ENCODE measurements around the gene PHF21A. TPM values are rescaled to one million over a fixed set of nuclear protein-coding genes. Genes with fewer than 3 reads are reported as not detected.

The PHF21A gene
- total RNA-seq, 1 donor from 2014 or later = 33.7 TPM

- Mint-ChIP-seq H3K27ac (no peak overlapping the region), H3K4me1 (peaks cover 14% of the 10 kb centered on the region), H3K36me3 (ENCODE audit: low read depth) (peaks cover 18% of the 10 kb centered on the region), H3K4me3 (no peak overlapping the region), H3K27me3 (no peaks in the 10 kb centered on the region), H3K9me3 (no peaks in the 10 kb centered on the region)
- intact Hi-C loops (cut with micrococcal nuclease) = no loop called here
- no peak for DNase-seq
These were observed 188.0 kb downstream of the PHF21A start for GRCh38 chr11:45933131-45933831.

DNA sequence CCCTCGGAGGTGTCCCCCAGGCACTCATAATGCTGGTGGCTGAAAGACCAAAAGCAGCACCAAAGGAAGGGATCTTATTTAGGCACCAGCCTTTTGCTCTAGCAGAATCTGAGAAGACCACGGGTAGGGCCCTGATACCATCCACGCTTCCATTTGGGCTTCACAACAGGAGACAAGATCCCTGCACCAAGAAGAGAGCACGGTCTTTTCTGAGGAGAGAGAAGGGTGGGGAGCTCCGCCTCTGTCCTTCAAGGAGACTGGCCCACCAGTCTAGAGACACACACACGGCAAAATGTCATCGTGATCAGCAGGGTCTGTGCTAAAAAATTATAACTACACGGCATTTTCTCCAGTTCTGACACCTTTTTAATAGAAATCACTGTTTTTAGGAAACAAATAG, 189.0 kb downstream of the PHF21A start:
- H3K9me3 Mint-ChIP-seq = no peaks in the 10 kb centered on the region
- no peak for DNase-seq
- peaks cover 18% of the 10 kb centered on the region for H3K36me3 Mint-ChIP-seq (ENCODE audit: low read depth)
- peaks cover 15% of the 10 kb centered on the region for H3K4me1 Mint-ChIP-seq
- H3K4me3 Mint-ChIP-seq = no peak overlapping the region
- no peak overlapping the region for H3K27ac Mint-ChIP-seq
- intact Hi-C loops (cut with micrococcal nuclease) = no loop called here
- no peaks in the 10 kb centered on the region for H3K27me3 Mint-ChIP-seq

GRCh38 chr11:45931739-45932138, 189.5 kb downstream of the PHF21A start:
- Mint-ChIP-seq H3K27me3 (no peaks in the 10 kb centered on the region), H3K4me3 (no peak overlapping the region), H3K9me3 (no peaks in the 10 kb centered on the region), H3K4me1 (peaks cover 15% of the 10 kb centered on the region), H3K27ac (no peak overlapping the region), H3K36me3 (ENCODE audit: low read depth) (peaks cover 15% of the 10 kb centered on the region)
- no peak for DNase-seq
- intact Hi-C loops (cut with micrococcal nuclease) = no loop called here

DNA sequence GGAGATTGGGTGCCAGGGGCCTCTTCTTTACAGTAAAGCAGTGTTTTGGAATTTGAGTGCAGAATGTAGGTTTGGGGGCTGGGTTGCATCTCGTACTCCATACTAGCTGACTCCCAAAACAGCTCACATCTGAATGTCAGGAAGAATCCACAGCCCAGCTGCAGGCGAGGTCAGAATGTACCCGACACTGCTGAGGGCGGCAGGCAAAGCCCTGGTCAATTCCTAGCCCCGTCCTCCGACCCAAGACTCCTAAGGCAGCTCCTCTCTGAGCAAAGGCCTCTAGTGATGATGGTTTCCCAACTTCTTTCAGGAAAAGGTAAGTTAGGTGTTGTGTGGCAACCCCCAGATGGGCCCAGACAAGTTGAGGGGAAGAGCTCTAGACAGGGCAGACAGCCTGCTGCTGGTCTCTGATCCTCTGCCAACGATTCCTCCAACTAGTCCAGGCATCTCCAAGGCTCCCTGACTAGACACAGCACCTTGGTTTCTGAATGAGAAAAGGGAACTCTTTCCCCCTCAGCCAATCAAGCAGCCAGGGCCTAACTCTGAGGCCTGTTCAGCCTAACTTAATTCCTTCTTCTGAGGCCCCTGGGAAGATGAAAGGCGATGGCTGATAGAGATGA, 190.2 kb downstream of the PHF21A start:
- H3K27ac Mint-ChIP-seq = no peak overlapping the region

GRCh38 chr11:45930031-45930794, 191.0 kb downstream of the PHF21A start:
- Mint-ChIP-seq H3K9me3 (no peaks in the 10 kb centered on the region), H3K36me3 (ENCODE audit: low read depth) (peaks cover 14% of the 10 kb centered on the region), H3K27ac (peak overlapping the region; percentile 34), H3K4me1 (peaks cover 15% of the 10 kb centered on the region), H3K4me3 (peak overlapping the region; percentile 36), H3K27me3 (peaks cover 1% of the 10 kb centered on the region)
- peak; percentile 78 for DNase-seq
- intact Hi-C loops (cut with micrococcal nuclease) = no loop called here

More for the DNA sequence above, 190.2 kb downstream of the PHF21A start:
- H3K27me3 Mint-ChIP-seq = no peaks in the 10 kb centered on the region
- intact Hi-C loops (cut with micrococcal nuclease) = no loop called here
- DNase-seq = no peak
- H3K9me3 Mint-ChIP-seq = no peaks in the 10 kb centered on the region
- peaks cover 15% of the 10 kb centered on the region for H3K4me1 Mint-ChIP-seq
- H3K4me3 Mint-ChIP-seq = no peak overlapping the region
- H3K36me3 Mint-ChIP-seq (ENCODE audit: low read depth) = peaks cover 14% of the 10 kb centered on the region

- Mint-ChIP-seq H3K36me3 (ENCODE audit: low read depth) (peaks cover 8% of the 10 kb centered on the region), H3K27ac (peak overlapping the region; percentile 34), H3K4me1 (peaks cover 15% of the 10 kb centered on the region), H3K9me3 (no peaks in the 10 kb centered on the region), H3K27me3 (peaks cover 5% of the 10 kb centered on the region), H3K4me3 (peak overlapping the region; percentile 36)
- intact Hi-C loops (cut with micrococcal nuclease) = no loop called here
- DNase-seq = no peak
These were observed 191.7 kb downstream of the PHF21A start for GRCh38 chr11:45929486-45930030.

DNA sequence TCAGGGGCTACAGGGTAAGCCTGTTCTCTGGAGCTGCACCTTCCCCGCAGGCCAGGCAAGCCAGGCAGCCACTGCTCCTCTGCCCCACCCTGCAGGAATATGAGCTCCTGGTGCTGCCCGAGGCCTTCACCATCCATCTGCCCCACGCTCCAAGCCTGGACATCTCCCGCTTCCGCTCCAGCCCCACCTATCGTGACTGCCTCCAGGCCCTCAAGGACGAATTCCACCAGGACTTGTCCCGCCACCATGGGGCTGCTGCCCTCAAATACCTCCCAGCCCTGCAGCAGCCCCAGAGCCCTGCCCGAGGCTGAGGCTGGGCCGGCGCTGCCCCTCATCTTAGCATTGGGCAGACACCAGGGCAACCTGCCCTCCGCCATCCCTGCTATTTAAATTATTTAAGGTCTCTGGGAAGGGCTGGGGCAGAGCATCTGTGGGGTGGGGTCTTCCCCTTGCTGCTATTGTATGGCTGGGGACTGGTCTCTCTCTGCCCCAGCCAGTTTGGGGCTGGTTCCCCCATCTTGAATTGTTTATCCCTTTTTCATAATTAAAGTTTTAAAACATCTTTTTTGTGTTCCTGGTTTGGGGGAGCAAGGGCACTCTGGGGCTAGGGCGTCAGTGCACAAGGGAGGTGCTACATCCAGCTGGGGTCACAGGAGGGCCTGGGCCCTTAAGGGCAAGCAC, 192.6 kb downstream of the PHF21A start:
- intact Hi-C loops (cut with micrococcal nuclease) = no loop called here
- no peak for DNase-seq
- no peaks in the 10 kb centered on the region for H3K9me3 Mint-ChIP-seq
- H3K36me3 Mint-ChIP-seq (ENCODE audit: low read depth) = peaks cover 7% of the 10 kb centered on the region
- peaks cover 12% of the 10 kb centered on the region for H3K27me3 Mint-ChIP-seq
- H3K4me1 Mint-ChIP-seq = peaks cover 15% of the 10 kb centered on the region
- peak overlapping the region; percentile 34 for H3K27ac Mint-ChIP-seq
- H3K4me3 Mint-ChIP-seq = no peak overlapping the region

GRCh38 chr11:45927684-45928413, 193.4 kb downstream of the PHF21A start:
- no peak overlapping the region for H3K4me3 Mint-ChIP-seq
- H3K4me1 Mint-ChIP-seq = peaks cover 18% of the 10 kb centered on the region
- peaks cover 5% of the 10 kb centered on the region for H3K36me3 Mint-ChIP-seq (ENCODE audit: low read depth)
- peaks cover 17% of the 10 kb centered on the region for H3K27me3 Mint-ChIP-seq
- intact Hi-C loops (cut with micrococcal nuclease) = no loop called here
- no peak overlapping the region for H3K27ac Mint-ChIP-seq
- no peaks in the 10 kb centered on the region for H3K9me3 Mint-ChIP-seq
- DNase-seq = peak; percentile 56

- peak; percentile 57 for DNase-seq
- no peak overlapping the region for H3K27ac Mint-ChIP-seq
- intact Hi-C loops (cut with micrococcal nuclease) = no loop called here
- no peaks in the 10 kb centered on the region for H3K9me3 Mint-ChIP-seq
- H3K27me3 Mint-ChIP-seq = peaks cover 17% of the 10 kb centered on the region
- H3K4me1 Mint-ChIP-seq = peaks cover 18% of the 10 kb centered on the region
- H3K4me3 Mint-ChIP-seq = no peak overlapping the region
- H3K36me3 Mint-ChIP-seq (ENCODE audit: low read depth) = peaks cover 5% of the 10 kb centered on the region
These were observed 193.9 kb downstream of the PHF21A start for GRCh38 chr11:45927332-45927683.

GRCh38 chr11:45926536-45927331, 194.5 kb downstream of the PHF21A start:
- intact Hi-C loops (cut with micrococcal nuclease) = no loop called here
- Mint-ChIP-seq H3K4me1 (peaks cover 18% of the 10 kb centered on the region), H3K27ac (no peak overlapping the region), H3K27me3 (peaks cover 18% of the 10 kb centered on the region), H3K9me3 (no peaks in the 10 kb centered on the region), H3K4me3 (no peak overlapping the region), H3K36me3 (ENCODE audit: low read depth) (peaks cover 3% of the 10 kb centered on the region)
- peak; percentile 55 for DNase-seq

- peaks cover 24% of the 10 kb centered on the region for H3K27me3 Mint-ChIP-seq
- H3K9me3 Mint-ChIP-seq = no peaks in the 10 kb centered on the region
- H3K36me3 Mint-ChIP-seq (ENCODE audit: low read depth) = no peaks in the 10 kb centered on the region
- H3K4me1 Mint-ChIP-seq = peaks cover 15% of the 10 kb centered on the region
- no peak overlapping the region for H3K4me3 Mint-ChIP-seq
- DNase-seq = peak; percentile 54
- intact Hi-C loops (cut with micrococcal nuclease) = no loop called here
- no peak overlapping the region for H3K27ac Mint-ChIP-seq
These were observed 195.3 kb downstream of the PHF21A start for GRCh38 chr11:45926001-45926401.

- intact Hi-C loops (cut with micrococcal nuclease) = no loop called here
- Mint-ChIP-seq H3K4me1 (peaks cover 12% of the 10 kb centered on the region), H3K9me3 (no peaks in the 10 kb centered on the region), H3K4me3 (no peak overlapping the region), H3K36me3 (ENCODE audit: low read depth) (no peaks in the 10 kb centered on the region), H3K27ac (no peak overlapping the region), H3K27me3 (peaks cover 27% of the 10 kb centered on the region)
- DNase-seq = peak; percentile 52
These were observed 195.7 kb downstream of the PHF21A start for GRCh38 chr11:45925550-45925949.
